GM21360 (cell line): ENCODE results near the gene RNASEH2B.

Experiments
- ATAC-seq: cut with Tn5 transposase; IDR thresholded peaks from one replicate; pipeline ENCODE4 v1.9.1; 2021; ENCODE audit warnings: mild to moderate bottlenecking, moderate library complexity; ENCODE audit not compliant: unreplicated experiment

Gene RNASEH2B

GRCh38 chr13:50909605-50910484 lies at the start of gene RNASEH2B:
Gene RNASEH2B, plus strand, starts transcription at chr13:50909791. Its CDS starts 286 bp downstream, at chr13:50910077.
- ATAC-seq, result peak; percentile 62

DNA sequence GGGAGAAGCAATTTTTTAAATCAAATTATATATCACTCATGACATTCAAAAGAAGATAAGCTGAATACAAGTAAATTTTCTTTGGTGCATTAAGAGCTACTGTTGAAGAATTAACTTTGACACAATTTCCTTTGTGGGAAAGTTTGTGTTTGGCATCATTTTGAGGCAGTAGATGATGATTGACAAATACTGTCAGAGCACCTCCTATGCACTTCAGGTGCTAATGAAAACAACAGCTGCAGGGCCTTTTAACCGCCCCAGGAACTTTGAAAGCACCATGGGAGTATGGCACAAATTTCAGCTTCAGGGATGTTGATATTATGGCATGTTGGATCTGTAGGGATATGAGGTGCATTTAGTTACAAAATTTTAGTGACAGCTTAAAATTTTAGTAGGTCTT lies 45.1 kb upstream of the RNASEH2B start:
- no peak for ATAC-seq

GRCh38 chr13:50866817-50867636 lies 42.6 kb upstream of the RNASEH2B start:
- no peak for ATAC-seq

GRCh38 chr13:50867637-50867945 lies 42.0 kb upstream of the RNASEH2B start:
- no peak for ATAC-seq

DNA sequence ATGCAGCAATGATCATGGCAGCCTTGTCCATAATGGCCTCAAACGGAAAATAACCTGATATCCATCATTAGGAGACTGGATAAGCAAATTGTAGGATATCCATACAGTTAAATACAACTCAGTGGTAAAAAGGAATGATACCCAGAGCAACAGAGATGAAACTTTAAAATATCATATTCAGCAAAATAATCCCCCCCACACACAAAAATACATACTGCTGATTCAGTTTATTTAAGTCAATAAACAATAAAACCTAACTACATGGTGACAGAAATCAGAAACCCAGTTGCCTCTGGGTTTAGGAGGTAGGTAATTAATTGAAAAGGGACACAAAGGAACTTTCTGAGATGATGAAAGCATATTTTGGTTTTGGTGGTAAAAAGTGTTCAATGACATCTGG lies 38.2 kb upstream of the RNASEH2B start:
- no peak for ATAC-seq

DNA sequence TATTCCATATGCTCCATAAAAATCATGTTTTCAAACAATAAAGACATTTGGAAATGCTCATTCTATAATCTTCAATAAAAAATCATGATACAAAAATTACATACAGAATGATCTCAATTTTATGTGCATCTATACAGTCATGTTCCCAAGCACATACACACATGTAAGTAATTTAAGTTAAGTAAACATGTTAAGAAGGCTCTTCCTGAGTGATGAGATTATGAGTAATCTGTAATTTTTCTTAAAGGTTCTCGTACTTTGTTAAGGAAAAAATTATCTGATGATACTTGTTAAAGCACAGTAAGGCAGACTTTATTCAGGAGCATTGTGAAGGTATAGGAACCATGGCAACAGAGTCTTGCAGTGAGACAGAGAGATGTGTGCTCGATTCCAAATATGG lies 36.1 kb upstream of the RNASEH2B start:
- no peak for ATAC-seq

- ATAC-seq, result no peak
Measured at GRCh38 chr13:50873991-50874390, 35.6 kb upstream of the RNASEH2B start.

DNA sequence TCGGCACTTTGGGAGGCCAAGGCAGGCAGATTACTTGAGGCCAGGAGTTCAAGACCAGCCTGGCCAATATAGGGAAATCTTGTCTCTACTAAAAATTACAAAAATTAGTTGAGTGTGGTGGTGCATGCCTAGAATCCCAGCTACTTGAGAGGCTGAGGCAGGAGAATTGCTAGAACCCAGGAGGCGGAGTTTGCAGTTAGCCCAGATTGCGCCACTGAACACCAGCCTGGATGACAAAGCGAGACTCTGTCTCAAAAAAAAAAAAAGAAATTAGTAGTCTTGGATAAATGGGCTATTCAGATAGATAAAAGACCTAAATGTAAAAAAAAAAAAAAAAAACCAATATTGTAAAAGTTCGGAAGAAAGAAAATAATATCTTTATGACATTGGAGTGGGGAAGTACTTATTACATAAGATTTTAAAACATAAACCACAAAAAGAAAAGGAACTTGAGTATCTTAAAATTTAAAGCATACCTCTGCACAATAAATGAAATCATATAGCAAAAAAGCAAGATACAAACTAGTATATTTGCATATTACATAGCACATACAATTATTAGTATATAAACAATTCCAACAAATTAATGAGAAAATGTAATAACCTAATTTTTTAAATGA lies 26.7 kb upstream of the RNASEH2B start:
- ATAC-seq, result no peak

GRCh38 chr13:50883728-50884127 lies 25.9 kb upstream of the RNASEH2B start:
- ATAC-seq, result no peak

DNA sequence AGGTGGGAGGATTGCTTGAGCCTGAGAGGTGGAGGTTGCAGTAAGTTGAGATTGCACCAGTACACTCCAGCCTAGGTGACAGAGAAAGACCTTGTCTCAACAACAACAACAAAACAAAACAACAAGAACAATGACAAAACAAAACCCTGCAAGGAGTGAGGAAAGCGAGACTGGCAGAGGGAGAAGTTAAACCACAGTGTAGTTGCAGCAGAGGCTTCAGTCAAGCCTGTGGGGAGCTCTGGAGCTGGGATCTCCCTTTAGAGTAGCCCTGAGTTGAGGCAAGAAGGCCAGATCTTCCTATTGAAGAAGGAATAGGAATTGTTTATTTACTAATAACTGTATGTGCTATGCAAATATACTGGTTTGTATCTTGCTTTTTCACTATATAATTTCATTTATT lies 25.3 kb upstream of the RNASEH2B start:
- no peak for ATAC-seq

- ATAC-seq, result no peak
Measured at GRCh38 chr13:50887151-50887550, 22.4 kb upstream of the RNASEH2B start.

GRCh38 chr13:50888362-50888761 lies 21.2 kb upstream of the RNASEH2B start:
- no peak for ATAC-seq

GRCh38 chr13:50889317-50889716 lies 20.3 kb upstream of the RNASEH2B start:
- no peak for ATAC-seq

GRCh38 chr13:50891206-50891605 lies 18.4 kb upstream of the RNASEH2B start:
- no peak for ATAC-seq

GRCh38 chr13:50892210-50892944 lies 17.2 kb upstream of the RNASEH2B start:
- ATAC-seq, result no peak

DNA sequence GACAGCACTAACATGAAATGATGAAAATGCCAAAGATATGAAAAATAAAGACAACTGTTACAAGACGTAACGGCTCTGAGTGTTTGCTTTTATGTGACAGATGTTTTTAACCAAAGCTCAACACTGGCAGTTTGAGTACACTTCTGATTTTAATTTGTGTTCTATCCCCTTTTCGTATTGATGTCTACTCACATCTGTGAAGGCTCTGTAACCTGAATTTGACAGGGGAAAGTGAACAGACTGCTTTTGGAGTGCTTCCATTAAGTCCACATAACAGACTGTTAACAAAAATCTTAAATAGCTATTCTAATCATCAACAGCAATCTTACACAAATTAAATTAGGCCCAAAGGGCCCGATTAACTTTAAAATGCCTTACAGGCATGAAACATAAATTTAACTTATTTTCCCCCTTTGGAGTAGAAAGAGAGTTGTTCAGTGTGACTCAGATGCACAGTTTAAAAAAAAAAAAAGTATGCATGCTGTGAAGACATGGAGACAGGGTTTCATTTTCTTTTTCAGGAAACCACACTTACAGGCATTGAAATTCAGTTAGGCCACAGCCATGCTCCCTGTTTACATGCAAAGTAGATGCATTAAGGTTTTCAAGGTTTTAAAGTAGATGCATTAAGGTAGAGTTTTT lies 16.3 kb upstream of the RNASEH2B start:
- peak; percentile 73 for ATAC-seq

GRCh38 chr13:50894012-50894411 lies 15.6 kb upstream of the RNASEH2B start:
- ATAC-seq, result no peak

- no peak for ATAC-seq
Measured at GRCh38 chr13:50894504-50894903, 15.1 kb upstream of the RNASEH2B start.

DNA sequence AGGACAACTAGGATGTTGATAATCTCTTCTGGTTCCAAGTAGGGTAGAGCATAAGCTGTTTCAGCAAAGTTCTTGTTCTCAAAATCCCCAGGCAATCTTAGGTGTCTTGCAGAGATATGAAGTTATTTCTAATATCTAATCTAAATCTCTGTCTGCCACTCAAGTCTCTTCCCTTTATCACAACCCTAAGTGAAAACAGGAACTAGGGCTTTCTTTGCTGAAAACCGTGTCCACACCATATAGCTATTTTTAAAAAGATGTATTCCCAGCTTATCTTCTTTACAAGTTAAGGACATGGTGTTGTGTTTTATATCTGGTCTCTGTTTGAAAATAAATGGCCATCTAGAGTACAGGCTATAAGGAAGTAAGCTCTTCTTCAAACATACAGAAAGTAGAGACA lies 11.3 kb upstream of the RNASEH2B start:
- no peak for ATAC-seq

- no peak for ATAC-seq
Measured at GRCh38 chr13:50901701-50902100, 7.9 kb upstream of the RNASEH2B start.

GRCh38 chr13:50905256-50905655 lies 4.3 kb upstream of the RNASEH2B start:
- ATAC-seq, result no peak
